HG03460 (cell line): Measurements from ENCODE around the gene ECE1.

Experiments used
- ATAC-seq: cut with Tn5 transposase; IDR thresholded peaks from one replicate; pipeline ENCODE4 v1.9.1; 2021; ENCODE audit not compliant: unreplicated experiment

ECE1 gene

DNA sequence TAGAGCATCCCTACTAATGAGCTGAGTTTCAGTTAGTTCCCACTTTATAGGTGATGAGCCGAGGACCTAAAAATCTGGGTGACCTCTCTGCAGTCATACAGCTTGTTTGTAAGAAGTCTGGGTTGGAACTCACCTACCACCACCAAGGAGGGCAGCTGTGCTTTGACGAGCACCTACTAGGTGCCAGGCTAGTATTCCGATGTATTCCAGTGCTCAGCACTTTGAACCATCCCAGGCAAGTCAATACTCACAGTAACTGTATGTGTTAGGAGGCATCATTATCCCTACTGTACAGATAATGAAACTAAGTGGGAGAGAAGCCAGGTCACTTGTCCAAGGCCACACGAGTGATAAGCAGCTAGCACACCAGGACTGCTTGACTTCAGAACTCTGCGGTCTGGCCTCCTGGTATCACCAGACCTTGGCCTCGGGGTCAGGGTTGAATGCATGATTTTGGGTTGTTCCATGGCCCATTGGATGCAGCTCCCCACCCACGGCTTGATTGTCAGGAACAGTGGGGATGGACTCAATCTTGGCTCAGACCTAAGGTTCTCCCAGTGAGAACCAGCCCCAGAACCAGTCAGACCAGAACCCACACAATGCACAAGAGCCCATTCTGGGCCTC, 20.7 kb downstream of the ECE1 start:
- no peak for ATAC-seq

GRCh38 chr1:21268281-21269239, 21.7 kb downstream of the ECE1 start:
- ATAC-seq = no peak

GRCh38 chr1:21267191-21268077, 22.8 kb downstream of the ECE1 start:
- ATAC-seq = no peak

GRCh38 chr1:21266119-21266774, 24.0 kb downstream of the ECE1 start:
- ATAC-seq = no peak

DNA sequence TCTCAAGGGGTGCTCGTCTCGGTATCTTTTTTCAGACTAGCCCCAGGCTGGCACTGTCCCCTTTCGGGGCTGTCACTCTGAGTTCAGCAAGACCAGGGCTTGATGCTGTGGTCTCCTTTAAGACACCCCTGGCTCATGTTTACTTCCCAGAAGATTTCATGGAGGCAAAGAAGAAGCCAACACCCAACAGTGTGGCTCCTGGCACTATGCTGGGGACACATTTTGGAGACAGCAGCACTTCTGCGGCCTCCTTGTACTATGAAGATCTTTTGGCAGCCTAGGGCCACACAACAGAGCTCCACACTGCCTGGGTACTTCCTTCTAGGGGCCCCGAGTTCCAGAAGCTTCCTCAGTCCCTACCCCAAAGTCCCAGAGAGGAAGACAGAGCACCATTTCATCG, 24.6 kb downstream of the ECE1 start:
- ATAC-seq = no peak

DNA sequence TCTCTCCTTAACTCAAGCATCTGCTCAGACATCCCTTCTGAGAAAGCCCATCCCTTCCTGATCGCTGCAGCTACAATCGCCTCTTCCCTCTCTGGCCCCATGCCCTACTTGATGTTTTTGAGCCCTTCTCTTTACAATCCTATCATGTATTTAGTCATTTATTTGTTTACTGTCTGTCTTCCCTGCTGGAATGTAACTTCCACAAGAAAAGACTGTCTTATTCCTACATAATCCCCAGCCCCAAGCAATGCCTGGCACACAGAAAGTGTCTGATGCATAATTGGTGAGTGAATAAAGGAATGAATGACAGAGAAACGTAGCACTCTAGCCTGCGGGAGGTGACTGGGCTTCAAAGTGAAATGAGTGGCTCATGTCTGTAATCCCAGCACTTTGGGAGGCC, 25.4 kb downstream of the ECE1 start:
- no peak for ATAC-seq

DNA sequence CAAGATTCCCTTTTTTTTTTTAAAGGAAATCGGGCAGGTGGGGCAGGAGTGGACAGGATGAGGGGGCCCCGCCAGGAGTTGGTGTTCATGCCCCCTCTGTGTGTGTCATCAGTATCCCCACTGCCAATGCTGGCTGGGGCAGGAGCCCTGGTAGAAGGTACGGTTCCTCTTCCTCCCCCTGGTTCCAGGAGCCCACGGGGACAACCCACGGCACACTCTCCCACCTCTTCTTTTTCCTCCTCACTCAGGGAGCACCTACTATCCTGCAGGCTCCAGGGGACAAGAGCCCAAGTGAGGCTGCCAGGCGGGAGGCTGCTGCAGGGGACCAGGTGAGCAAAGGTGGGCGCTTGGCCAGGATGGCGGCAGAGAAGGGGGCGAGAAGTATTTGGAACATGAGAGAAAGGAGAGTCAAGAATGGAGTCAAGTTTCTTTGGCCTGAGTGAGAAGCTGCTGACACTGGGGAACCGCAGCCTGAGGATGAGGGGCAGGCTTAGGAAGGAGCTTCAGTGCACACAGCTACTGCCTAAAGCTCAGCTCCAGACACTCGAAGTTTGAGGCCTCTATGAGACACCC, 26.5 kb downstream of the ECE1 start:
- no peak for ATAC-seq

DNA sequence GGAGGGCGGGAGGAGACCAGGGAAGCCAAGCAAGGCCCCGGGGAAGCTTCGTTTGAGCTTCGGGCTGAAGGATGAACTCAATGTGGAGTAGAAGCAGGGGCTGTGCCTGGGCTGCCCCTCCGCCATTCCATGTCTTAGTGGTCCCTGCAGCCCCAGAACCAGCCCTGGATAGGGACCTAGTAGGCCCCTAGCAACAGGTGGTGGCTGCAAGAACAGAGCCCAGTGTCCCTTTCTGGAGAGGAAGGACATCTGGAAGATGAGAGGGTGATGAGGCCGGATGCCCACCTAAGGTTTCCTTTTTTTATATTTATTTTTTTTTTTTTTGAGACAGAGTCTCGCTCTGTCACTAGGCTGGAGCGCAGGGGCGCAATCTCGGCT, 27.2 kb downstream of the ECE1 start:
- ATAC-seq = no peak

- ATAC-seq = no peak
Measured at GRCh38 chr1:21262293-21263051, 27.8 kb downstream of the ECE1 start.

- no peak for ATAC-seq
Measured at GRCh38 chr1:21261551-21262292, 28.5 kb downstream of the ECE1 start.

- no peak for ATAC-seq
Measured at GRCh38 chr1:21260405-21261125, 29.7 kb downstream of the ECE1 start.

- ATAC-seq = no peak
Measured at GRCh38 chr1:21259316-21260076, 30.8 kb downstream of the ECE1 start.

- ATAC-seq = no peak
Measured at GRCh38 chr1:21258331-21259134, 31.7 kb downstream of the ECE1 start.

DNA sequence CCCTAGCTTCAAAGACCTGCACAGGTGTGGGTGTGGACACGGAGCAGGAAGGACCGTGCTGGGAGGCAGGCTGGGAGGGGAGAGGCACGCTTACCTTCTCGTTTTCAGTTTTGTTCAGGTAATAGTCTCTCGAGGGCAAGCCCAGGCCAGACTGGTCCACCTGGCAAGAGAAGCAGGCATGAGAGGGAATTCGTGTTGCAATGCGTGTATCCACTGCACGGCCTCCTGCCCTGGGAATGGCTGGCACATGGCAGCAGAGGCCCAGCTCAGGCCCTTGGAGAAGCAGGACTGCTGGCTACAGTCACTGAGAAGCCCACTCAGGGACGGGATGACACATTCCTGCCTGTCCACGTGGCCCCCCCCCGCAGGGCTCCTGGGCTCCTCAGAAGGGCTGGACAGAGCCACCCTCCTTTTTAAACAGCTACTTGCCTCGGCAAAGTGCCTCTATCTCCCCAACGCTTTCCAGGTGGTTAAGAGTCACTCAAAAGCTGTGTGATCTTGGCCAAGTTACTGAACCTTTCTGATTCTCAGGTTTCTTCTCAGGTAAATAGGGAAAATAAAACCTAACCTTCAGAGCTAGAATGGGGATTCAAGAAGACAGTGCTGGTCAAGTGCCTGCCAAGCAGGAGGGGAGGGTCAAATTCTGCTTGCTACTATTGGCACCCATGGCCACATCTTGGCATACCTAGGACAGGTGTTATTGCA, 32.7 kb downstream of the ECE1 start:
- no peak for ATAC-seq

- ATAC-seq = no peak
Measured at GRCh38 chr1:21256776-21257175, 33.5 kb downstream of the ECE1 start.

DNA sequence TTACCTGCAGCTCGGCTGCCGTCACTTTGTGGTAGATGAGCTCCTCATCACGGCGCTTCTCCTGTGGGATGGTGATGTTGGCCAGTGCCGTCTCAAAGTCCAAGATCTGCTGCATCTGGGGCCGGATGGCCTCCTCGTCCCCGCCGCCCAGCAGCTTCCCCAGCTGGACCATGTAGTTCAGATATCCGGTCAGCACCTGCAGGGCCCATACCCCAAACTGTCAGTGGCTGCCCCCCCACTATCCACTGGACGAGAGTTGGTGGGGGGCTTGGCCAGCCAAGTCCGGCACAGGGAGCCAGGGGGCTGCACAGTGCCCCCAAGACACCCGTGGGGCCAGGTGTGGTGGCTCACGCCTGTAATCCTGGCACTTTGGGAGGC, 34.3 kb downstream of the ECE1 start:
- ATAC-seq = no peak
